ENCODE results near the gene TNK2.

DNA sequence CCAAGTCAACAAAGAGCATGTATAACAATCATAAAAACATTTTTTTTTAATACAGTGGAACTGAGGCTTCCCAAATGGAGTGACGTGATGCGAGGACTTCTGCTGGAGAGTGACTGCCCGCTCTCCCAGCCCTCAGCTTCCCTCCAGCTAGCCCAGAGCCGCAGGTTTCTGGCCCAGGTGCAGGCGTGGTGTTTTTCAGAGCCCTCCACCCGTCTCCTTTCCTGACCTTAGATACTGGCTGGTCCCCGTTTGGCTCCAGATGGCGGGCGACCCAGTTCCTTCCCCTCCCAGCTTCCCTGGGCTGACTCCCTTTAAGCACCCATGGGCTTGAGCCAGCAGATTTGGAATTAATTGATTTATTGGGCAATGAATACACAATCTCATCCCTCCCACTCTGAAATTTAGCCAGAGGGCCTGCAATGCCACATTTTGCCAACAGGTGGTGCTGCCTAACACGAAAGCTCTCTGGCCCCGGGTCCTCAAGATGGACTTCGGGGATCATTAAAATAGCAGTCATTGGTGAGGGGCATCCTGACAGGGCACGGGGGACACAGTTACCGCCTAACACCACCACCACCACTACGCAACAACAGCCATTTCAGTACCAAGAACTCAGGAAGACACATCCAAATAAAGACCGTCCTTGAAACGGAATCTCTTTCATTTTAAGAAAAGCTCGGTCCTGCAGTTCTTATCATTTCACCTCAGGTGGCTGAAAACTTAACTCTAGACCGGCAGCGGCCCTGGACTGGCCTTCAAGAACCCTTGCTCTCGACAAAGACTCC is 49.1 kb downstream of the TNK2 start:
- TF ChIP-seq CTCF (IDR thresholded peaks at IDR 0.05) (peak; percentile 86 to 99 (median 95)), POLR2A (IDR thresholded peaks at IDR 0.05) (peak in 1 of 3 donors; percentile 8)

Measured in body of pancreas (tissue), 4 donors.